DOHH2 (cell line): ENCODE measurements around the gene TEF.

ENCODE experiments used
- H3F3A ChIP-seq: fragments of 200-600 bp; sonication (generic), shearing (Covaris generic); 2 replicates; pipeline ENCODE4 v1.6.0; 2016; ENCODE audit warnings: antibody characterized with exemption, mild to moderate bottlenecking; ENCODE audit not compliant: control insufficient read depth, insufficient read depth
- H3K27ac ChIP-seq: fragments of 200-600 bp; sonication (generic); 2 replicates; pipeline ENCODE4 v1.5.1; 2014; ENCODE audit warnings: low read depth, mild to moderate bottlenecking, low read length, moderate library complexity
- H3K27me3 ChIP-seq: fragments of 200-600 bp; sonication (generic); 2 replicates; pipeline ENCODE4 v1.6.1; 2014; ENCODE audit warnings: mild to moderate bottlenecking, low read length, mixed read lengths; ENCODE audit not compliant: control insufficient read depth
- H3K36me3 ChIP-seq: fragments of 200-600 bp; sonication (generic); 2 replicates; pipeline ENCODE4 v1.6.1; 2014; ENCODE audit warnings: mild to moderate bottlenecking, low read length, moderate library complexity, mixed read lengths; ENCODE audit not compliant: control insufficient read depth
- H3K4me1 ChIP-seq: fragments of 200-600 bp; sonication (generic); 2 replicates; pipeline ENCODE4 v1.6.1; 2014; ENCODE audit warnings: mild to moderate bottlenecking, low read length, mixed read lengths; ENCODE audit not compliant: control insufficient read depth
- H3K4me2 ChIP-seq: fragments of 200-600 bp; sonication (generic); 2 replicates; pipeline ENCODE4 v1.6.0; 2014; ENCODE audit warnings: mild to moderate bottlenecking, low read length, moderate library complexity
- H3K4me3 ChIP-seq: fragments of 200-600 bp; sonication (generic); 2 replicates; pipeline ENCODE4 v1.5.1; 2014; ENCODE audit warnings: mild to moderate bottlenecking, low read length, mixed read lengths
- H3K79me2 ChIP-seq: fragments of 200-600 bp; sonication (generic); 2 replicates; pipeline ENCODE4 v1.6.1; 2014; ENCODE audit warnings: mild to moderate bottlenecking, low read length, mixed read lengths; ENCODE audit not compliant: control insufficient read depth
- H3K9me2 ChIP-seq: fragments of 200-600 bp; sonication (generic); replicated peaks from 2 replicates; pipeline ENCODE4 v1.6.1; 2014; ENCODE audit warnings: mild to moderate bottlenecking, low read length, mixed read lengths; ENCODE audit not compliant: control insufficient read depth
- H3K9me3 ChIP-seq: fragments of 200-600 bp; sonication (generic); 2 replicates; pipeline ENCODE4 v1.6.1; 2014; ENCODE audit warnings: antibody characterized with exemption, low read length, mixed read lengths; ENCODE audit not compliant: control insufficient read depth, insufficient read depth
- H4K20me1 ChIP-seq: fragments of 200-600 bp; sonication (generic); 2 replicates; pipeline ENCODE4 v1.6.0; 2014; ENCODE audit warnings: low read depth, mild to moderate bottlenecking, antibody characterized with exemption, low read length, moderate library complexity; ENCODE audit not compliant: control insufficient read depth, insufficient read depth
- CTCF ChIP-seq: fragments of 200-600 bp; sonication (generic); IDR thresholded peaks from one replicate; pipeline ENCODE4 v1.5.1; 2014; ENCODE audit warnings: antibody characterized with exemption, mild to moderate bottlenecking, low read depth, low read length; ENCODE audit not compliant: poor library complexity, severe bottlenecking
- EZH2phosphoT487 ChIP-seq: fragments of 200-600 bp; sonication (generic); IDR thresholded peaks from 2 replicates; pipeline ENCODE4 v1.6.1; 2017; ENCODE audit warnings: borderline replicate concordance, mild to moderate bottlenecking, antibody characterized with exemption, low read length, moderate library complexity, mixed read lengths

Gene TEF

GRCh38 chr22:41345807-41346335 is 35.9 kb upstream of the TEF start:
- H3K27ac ChIP-seq, result no peak overlapping the region
- no peak overlapping the region for H3K4me2 ChIP-seq
- no peaks in the 10 kb centered on the region for H4K20me1 ChIP-seq
- TF ChIP-seq CTCF (no peak), EZH2phosphoT487 (no peak)
- H3K4me1 ChIP-seq, result no peaks in the 10 kb centered on the region
- H3K36me3 ChIP-seq, result peaks cover 53% of the 10 kb centered on the region
- H3K27me3 ChIP-seq, result no peaks in the 10 kb centered on the region
- no peaks in the 10 kb centered on the region for H3K9me2 ChIP-seq
- no peaks in the 10 kb centered on the region for H3F3A ChIP-seq
- H3K79me2 ChIP-seq, result no peaks in the 10 kb centered on the region
- no peak overlapping the region for H3K4me3 ChIP-seq
- no peaks in the 10 kb centered on the region for H3K9me3 ChIP-seq

- TF ChIP-seq EZH2phosphoT487 (no peak), CTCF (no peak)
Observed at GRCh38 chr22:41347066-41347859, 34.5 kb upstream of the TEF start.

GRCh38 chr22:41348964-41349484 is 32.7 kb upstream of the TEF start:
- H3K79me2 ChIP-seq, result no peaks in the 10 kb centered on the region
- no peaks in the 10 kb centered on the region for H3K9me2 ChIP-seq
- H3F3A ChIP-seq, result no peaks in the 10 kb centered on the region
- H3K4me3 ChIP-seq, result no peak overlapping the region
- no peaks in the 10 kb centered on the region for H4K20me1 ChIP-seq
- TF ChIP-seq EZH2phosphoT487, result no peak
- TF ChIP-seq CTCF, result no peak
- no peak overlapping the region for H3K4me2 ChIP-seq
- no peaks in the 10 kb centered on the region for H3K4me1 ChIP-seq
- peaks cover 59% of the 10 kb centered on the region for H3K36me3 ChIP-seq
- H3K27me3 ChIP-seq, result no peaks in the 10 kb centered on the region
- no peaks in the 10 kb centered on the region for H3K9me3 ChIP-seq
- H3K27ac ChIP-seq, result no peak overlapping the region

More at GRCh38 chr22:41347066-41347859, 34.5 kb upstream of the TEF start:
- Histone ChIP-seq H3K4me3 (no peak overlapping the region), H4K20me1 (no peaks in the 10 kb centered on the region), H3K9me3 (no peaks in the 10 kb centered on the region), H3K9me2 (no peaks in the 10 kb centered on the region), H3K4me1 (no peaks in the 10 kb centered on the region), H3K79me2 (no peaks in the 10 kb centered on the region), H3K36me3 (peaks cover 63% of the 10 kb centered on the region), H3K4me2 (no peak overlapping the region), H3K27me3 (no peaks in the 10 kb centered on the region), H3F3A (no peaks in the 10 kb centered on the region), H3K27ac (no peak overlapping the region)
